Measurements from ENCODE around the gene LIMS1.

DNA sequence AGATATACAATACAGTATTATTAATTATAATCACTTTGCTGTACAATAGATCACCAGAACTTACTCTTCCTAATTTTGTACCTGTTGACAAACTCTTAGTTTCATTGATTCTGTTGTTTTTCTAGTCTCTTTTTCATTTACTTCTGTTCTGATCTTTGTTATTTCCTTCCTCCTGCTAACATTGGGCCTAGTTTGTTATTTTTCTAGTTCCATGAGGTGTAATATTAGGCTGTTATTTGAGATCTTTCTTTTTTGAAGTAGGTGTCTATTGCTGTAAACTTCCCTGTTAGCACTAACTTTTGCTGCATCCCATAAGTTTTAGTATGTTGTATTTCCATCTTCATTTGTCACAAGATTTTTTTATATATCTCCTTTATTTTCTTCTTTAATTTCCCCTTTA is 55.1 kb downstream of the LIMS1 start:
- TF ChIP-seq SUZ12 (IDR thresholded peaks at IDR 0.05) (no peak), BHLHE40 (IDR thresholded peaks at IDR 0.05; ENCODE audit: borderline replicate concordance) (no peak), FOXK2 (IDR thresholded peaks at IDR 0.05) (no peak), HDGF (IDR thresholded peaks at IDR 0.05; ENCODE audit: borderline replicate concordance) (no peak)
